GM13977 (cell line): Measurements from ENCODE around the gene WWOX.

Experiments used
- DNase-seq: peaks from one replicate; pipeline ENCODE4 v3.0.0; 2012; ENCODE audit warnings: low spot score
- in situ Hi-C: fragments of 300-500 bp; cut with MboI; formaldehyde crosslinking; loops from one replicate; pipeline ENCODE4 v1.12.0; 2022; ENCODE audit warnings: low sequenced_read_pairs, low pct_unique_long_range_greater_than_20kb, mixed read lengths, inconsistent platforms; ENCODE audit not compliant: unreplicated experiment
- TF ChIP-seq, protein P1 (sequence below): IDR thresholded peaks from 2 replicates; pipeline ENCODE4 v1.5.1; 2012; ENCODE audit warnings: mild to moderate bottlenecking, control low read depth; ENCODE audit not compliant: insufficient read depth; ENCODE audit errors: extremely low read depth, missing control alignments

The WWOX gene

DNA sequence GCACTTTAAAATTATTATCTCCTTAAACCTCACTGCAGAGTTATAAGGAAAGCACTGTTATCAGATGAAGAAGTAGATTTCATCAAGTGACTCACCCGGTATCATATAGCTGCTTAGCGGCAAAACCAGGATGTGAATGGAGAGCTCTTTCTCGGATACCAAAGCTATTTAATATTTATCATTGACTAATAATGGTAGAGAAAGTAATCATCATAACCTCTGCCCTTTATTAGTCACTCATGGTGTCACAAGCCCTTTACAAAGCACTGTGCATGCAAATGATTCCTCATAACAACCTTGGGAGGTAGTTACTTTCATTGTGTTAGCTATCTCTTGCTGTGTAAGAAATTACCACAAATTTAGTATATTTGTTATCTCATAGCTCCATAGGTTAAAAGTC, 908.2 kb downstream of the WWOX start:
- DNase-seq = no peak
- TF ChIP-seq, protein P1, sequence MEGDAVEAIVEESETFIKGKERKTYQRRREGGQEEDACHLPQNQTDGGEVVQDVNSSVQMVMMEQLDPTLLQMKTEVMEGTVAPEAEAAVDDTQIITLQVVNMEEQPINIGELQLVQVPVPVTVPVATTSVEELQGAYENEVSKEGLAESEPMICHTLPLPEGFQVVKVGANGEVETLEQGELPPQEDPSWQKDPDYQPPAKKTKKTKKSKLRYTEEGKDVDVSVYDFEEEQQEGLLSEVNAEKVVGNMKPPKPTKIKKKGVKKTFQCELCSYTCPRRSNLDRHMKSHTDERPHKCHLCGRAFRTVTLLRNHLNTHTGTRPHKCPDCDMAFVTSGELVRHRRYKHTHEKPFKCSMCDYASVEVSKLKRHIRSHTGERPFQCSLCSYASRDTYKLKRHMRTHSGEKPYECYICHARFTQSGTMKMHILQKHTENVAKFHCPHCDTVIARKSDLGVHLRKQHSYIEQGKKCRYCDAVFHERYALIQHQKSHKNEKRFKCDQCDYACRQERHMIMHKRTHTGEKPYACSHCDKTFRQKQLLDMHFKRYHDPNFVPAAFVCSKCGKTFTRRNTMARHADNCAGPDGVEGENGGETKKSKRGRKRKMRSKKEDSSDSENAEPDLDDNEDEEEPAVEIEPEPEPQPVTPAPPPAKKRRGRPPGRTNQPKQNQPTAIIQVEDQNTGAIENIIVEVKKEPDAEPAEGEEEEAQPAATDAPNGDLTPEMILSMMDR = no peak
- in situ Hi-C loops = no loop called here

DNA sequence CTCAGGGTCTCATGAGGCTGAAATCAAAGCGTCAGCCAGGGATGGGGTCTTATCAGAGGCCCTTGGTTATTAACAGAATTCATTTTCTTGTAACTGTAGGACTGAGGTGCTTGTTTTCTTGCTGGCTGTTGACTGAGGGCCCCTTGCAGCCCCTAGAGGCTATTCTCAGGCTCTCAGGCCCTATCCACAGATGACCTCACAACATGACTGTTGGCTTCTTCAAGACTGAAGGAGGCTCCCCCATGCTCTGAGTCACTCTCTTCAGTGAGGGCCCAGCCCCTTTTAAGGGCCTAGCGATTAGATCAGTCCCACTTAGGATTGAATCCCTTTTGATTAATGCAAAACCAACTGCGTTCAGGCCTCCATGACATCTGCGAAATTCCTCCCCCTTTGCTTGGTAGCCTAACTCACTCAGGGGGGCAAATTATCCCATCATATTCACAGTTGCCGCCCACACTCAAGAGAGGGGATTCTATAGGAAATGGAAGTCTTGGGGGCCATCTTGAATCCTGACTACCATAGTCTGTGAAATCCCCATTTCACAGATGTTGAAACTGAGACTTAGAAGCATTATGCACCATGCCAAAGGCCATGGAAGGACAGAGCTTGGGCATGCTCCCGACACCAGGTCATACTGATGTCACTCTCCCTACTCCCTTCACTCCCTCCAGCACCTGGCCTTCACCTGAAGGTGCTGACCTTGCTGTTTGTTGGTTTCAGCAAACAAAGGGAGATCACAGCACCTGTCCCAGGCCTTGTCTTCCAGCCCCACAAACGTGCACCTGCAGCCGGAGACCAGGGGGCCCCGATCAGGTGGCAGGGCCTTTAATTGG, 908.8 kb downstream of the WWOX start:
- no peak for DNase-seq
- in situ Hi-C loops = no loop called here
- TF ChIP-seq, protein P1 = no peak

DNA sequence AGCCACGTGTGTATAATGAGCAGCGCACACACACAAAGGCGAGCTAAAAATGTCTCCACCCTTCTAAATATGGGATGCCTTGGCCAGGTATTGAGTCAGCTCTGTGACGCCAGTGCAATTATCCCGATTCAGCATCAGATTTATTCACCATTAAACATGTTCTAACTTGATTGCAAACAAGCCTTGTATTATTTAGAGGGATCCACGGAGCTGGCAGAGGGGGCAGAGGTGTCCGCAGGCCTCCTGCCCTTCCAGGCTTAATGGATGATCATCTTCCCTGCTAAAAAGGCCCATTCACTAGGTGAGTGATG, 909.4 kb downstream of the WWOX start:
- TF ChIP-seq, protein P1 = no peak
- no peak for DNase-seq
- in situ Hi-C loops = no loop called here

DNA sequence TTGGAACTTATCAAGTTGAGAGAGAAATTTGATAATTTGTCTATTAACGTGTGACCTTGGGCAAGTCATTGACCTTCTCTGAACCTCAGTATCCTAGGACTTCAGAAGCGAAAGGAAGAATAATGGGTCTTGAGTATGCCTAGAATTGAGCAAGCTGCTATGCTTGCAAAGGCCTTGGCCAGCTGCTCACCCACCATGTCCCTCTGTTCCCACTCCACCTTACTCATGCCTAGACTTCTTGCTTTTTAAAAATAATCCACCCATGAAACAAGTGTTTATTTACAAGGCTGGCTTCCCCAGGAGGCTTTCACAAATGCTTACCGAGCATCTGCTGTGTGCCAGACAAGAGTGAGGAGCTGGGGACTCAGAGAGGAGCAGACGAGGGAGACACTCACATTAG, 910.4 kb downstream of the WWOX start:
- no peak for DNase-seq
- in situ Hi-C loops = no loop called here
- TF ChIP-seq, protein P1 = no peak

DNA sequence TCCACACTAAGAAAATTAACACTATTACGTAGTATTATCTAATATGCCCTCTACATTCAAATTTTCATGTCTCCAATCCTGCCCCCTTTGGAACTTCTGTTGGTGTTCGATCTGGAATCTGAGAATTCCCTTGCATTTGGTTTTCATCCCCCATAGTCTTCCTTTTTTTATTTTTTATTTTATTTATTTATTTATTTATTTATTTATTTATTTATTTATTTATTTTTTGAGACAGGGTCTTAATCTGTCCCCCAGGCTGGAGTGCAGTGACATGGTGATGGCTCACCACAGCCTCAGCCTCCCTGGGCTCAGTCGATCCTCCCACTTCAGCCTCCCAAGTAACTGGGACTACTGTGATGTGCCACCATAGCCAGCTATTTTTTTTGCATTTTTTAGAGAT, 911.8 kb downstream of the WWOX start:
- in situ Hi-C loops = no loop called here
- TF ChIP-seq, protein P1 = no peak
- no peak for DNase-seq

DNA sequence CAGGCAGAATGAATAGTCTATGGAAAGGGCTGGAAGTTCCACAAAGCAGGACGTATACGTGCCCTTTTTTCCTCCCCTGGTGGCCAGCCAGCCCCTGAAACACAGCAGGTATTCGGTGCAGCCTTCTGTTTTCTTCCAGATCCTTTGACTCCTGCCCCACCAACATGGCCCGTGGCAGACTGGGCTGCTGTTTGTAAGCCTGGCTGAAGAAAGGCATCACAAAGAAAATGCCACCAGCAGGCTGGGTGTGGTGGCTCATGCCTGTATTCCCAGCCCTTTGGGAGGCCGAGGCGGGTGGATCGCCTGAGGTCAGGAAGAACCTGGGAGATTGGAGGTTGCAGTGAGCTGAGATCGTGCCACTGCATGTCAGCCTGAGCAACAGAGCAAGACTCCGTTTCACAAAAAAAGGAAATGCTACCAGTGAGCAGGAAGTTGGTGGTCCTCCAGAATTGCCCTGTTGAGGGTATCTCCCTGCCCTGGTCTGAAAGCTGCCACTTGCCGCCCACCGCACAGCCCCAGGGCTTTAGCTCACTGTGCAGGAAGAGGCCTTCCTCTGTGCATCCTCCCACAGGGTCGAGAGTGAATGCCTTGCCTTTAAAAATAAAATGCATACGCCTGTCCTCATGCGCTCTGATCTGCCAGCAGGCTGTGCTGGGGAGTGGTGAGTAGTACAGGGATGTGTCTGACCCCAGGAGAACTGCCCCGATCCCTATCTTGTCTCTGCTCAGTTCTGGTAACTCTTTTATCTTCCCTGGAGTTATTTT, 913.4 kb downstream of the WWOX start:
- in situ Hi-C loops = no loop called here
- DNase-seq = no peak
- TF ChIP-seq, protein P1 = no peak
